Choroid plexus epithelial cell (primary cell): ENCODE data around the gene PLA2G4F.

Source experiments
- DNase-seq: peaks from one replicate; pipeline ENCODE4 v3.0.0-alpha.2; 2010; ENCODE audit warnings: low read depth
- H3K4me3 ChIP-seq: 2 replicates; pipeline ENCODE4 v1.5.1; 2011; ENCODE audit warnings: low read depth, mild to moderate bottlenecking, control low read depth, low read length, moderate library complexity
- CTCF ChIP-seq: conservative IDR thresholded peaks from 2 replicates; pipeline ENCODE4 v1.5.1; 2011; ENCODE audit warnings: low read depth, mild to moderate bottlenecking, control low read depth, inconsistent platforms, low read length, moderate library complexity

PLA2G4F gene

GRCh38 chr15:42182961-42183360 is 26.5 kb upstream of the PLA2G4F start:
- no peak for DNase-seq
- no peak for TF ChIP-seq CTCF

DNA sequence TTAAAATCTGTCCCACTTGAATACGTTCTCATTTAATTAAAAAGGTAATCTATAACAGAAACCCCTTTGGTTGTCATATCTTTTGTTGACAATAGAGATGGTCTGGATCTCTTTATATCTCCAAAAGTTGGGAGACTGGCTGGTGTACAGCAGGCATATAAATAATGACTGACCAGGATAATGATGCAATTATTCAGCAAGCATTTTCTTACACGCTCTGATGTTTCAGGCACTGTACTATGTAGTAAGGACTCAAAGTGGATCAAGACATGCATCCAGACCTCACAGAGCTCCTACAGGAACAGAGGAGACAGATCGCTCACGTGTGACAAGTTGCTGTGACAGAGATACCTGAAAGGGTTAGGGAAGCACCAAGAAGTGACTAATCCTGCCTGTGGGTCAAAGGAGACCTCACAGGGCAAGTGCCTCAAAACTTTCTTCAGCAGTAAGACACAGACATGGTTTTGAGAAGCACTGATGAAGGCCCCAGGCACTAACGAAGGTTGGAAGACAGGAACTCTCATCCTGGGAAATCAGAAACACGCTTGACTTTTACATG is 26.0 kb upstream of the PLA2G4F start:
- DNase-seq = no peak
- no peak overlapping the region for H3K4me3 ChIP-seq
- TF ChIP-seq CTCF = no peak

More at GRCh38 chr15:42182961-42183360, 26.5 kb upstream of the PLA2G4F start:
- H3K4me3 ChIP-seq = no peak overlapping the region

DNA sequence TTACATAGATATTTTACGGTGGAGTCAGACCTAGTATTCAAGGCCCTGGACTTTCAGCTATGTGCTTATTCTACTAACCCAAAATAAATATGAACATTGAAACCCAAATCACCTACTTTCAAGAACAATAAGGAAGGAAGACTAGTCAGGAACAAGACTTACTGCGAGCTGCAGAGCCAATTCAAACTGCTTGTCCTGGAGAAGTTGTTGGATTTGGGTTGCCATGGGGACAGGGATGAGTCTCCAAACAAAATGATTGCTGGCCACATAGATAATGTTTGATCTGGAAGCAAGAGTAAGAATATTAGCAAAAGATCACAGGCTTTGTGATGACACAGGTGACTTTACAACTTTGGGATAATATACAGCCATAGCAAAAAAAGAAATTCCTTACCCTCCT is 21.6 kb upstream of the PLA2G4F start:
- H3K4me3 ChIP-seq = no peak overlapping the region
- TF ChIP-seq CTCF = no peak
- no peak for DNase-seq

DNA sequence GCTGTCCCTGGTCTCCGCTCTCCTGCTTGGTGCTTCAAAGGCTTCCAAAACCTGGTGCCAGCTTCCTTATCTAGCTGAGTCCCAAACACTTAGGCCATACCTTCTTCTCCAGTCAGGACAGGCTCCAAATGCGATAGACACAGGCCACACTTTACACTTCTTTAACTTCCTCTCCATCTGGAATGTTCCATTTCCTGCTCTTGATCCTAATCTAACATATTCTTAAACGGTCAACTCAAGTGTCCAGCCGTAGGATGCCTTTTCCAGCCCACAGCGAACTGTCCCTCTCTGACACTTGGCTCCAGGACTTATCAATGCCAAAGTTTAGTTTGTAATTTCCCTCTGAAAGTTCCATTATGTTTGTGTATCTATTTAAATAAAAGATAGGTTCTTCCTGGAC is 19.2 kb upstream of the PLA2G4F start:
- no peak overlapping the region for H3K4me3 ChIP-seq
- TF ChIP-seq CTCF = no peak
- DNase-seq = no peak

DNA sequence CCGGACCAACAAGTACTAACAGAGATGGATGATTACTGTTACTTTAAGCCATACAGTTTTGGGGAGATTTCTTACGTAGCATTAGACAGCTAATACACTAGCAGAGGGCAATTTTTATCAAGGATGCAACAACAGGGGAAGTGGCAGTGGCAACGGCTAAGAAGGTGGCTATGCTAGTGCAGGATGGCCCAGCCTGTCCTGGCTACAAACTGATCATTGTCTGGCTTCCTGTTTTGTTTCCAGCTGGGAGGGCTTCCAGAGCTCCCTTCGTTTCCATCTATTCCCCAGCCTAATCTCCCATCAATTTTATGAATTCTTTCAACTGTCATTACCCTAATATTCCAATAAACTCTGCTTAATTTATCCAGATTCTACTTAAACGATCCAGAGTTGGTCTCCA is 16.0 kb upstream of the PLA2G4F start:
- TF ChIP-seq CTCF = no peak
- DNase-seq = no peak
- no peak overlapping the region for H3K4me3 ChIP-seq

DNA sequence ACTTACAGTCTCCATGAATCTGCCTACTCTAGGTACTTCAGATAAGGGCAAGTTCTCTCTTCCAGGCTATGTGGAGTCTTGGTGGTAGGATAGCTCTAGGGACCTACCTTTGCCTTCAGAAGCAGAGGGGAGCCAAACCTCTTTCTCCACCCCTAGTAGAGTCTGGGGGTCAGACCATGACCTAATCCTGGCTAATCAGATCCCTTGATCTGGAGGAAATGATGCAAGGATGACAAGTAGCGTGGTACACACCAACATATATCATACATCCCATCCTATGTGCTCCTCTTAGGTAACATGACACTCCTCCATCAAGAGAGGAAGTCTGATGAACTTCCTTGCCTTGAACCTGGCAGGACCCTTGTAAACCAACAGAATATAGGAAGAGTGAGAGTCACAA is 15.4 kb upstream of the PLA2G4F start:
- H3K4me3 ChIP-seq = no peak overlapping the region
- no peak for TF ChIP-seq CTCF
- no peak for DNase-seq

DNA sequence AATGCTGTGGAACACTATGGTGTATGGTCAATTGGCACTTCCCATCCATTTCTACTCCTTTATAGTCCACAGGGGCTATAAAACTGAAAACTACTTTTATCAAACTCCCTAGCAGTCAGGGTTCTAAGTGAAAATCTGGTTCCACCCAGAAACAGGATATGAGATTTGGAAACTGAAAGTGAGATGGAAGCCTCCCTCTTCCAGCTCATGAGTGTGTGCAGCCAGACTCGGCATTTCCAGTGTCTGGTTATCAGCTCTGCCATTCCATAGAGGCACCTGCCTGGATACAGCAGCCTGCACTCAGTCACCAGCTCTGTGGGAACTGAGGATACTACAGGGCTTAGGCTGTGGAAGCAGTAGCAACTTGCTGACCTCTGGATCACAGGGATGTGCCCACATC is 14.7 kb upstream of the PLA2G4F start:
- DNase-seq = no peak
- TF ChIP-seq CTCF = no peak
- H3K4me3 ChIP-seq = no peak overlapping the region
